ENCODE results near the gene MRPL34. TPM values are rescaled to one million over a fixed set of nuclear protein-coding genes. Genes with fewer than 3 reads are reported as not detected.
A peak's percentile ranks its signal among the peaks of the same experiment; 100 is the strongest.

MRPL34 gene
- polyA plus RNA-seq, 3 donors from 2014 or later, result 189 to 270 (median 197) TPM

GRCh38 chr19:17323964-17324332 is 18.3 kb downstream of the MRPL34 start:
- no peak overlapping the region for H3K4me3 Mint-ChIP-seq
- H3K27ac Mint-ChIP-seq, result no peak overlapping the region
- H3K4me1 Mint-ChIP-seq, result peaks cover 0 to 8% of the 10 kb centered on the region in 2 donors
- peaks cover 0 to 13% (median 4%) of the 10 kb centered on the region in 3 donors for H3K36me3 Mint-ChIP-seq
- no peak for DNase-seq
- peaks cover 2 to 7% (median 2%) of the 10 kb centered on the region in 3 donors for H3K27me3 Mint-ChIP-seq (ENCODE audit: low read depth in 3 of 3)
- H3K9me3 Mint-ChIP-seq, result no peaks in the 10 kb centered on the region

DNA sequence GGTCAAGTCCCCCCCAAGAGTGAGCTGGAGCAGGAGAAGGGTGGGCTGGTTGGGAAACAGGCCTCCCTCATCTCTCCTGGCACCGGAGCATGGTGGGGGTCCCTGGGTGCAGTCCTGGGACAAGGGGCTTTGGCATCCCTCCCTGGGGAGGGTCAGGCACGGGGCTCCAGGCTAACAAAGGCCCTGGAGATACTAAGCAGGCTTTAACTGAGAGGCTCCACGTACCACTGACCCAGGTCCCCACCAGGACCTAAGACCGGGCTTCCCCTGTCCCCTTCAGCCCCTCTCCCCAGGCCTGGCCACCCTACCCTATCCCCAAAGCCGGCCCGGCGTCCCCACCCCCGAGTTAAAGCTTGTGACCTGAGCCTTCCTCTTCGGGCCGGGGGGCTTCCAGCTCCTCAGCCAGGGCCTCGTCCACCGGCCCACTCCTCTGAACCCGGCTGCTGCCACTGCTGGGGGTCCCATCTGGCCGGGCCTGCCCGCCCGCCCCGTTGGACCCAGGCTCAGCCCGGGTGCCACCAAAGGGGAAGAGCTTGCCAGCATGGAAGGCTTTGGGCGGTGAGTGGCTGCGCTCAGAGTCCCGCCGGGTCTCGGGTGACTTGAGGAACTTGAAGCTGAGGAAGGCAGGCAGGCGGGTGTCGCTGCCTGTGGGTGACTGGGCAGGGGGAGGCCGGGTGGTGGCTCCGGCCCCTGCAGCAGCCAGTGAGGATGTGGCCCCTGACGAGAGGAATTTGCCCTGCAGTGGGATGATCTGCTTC is 18.9 kb downstream of the MRPL34 start:
- H3K36me3 Mint-ChIP-seq, result peaks cover 0 to 9% (median 4%) of the 10 kb centered on the region in 3 donors
- no peaks in the 10 kb centered on the region for H3K9me3 Mint-ChIP-seq
- no peak overlapping the region for H3K4me3 Mint-ChIP-seq
- DNase-seq, result no peak
- peaks cover 2 to 7% (median 2%) of the 10 kb centered on the region in 3 donors for H3K27me3 Mint-ChIP-seq (ENCODE audit: low read depth in 3 of 3)
- H3K27ac Mint-ChIP-seq, result no peak overlapping the region
- H3K4me1 Mint-ChIP-seq, result peaks cover 0 to 9% of the 10 kb centered on the region in 2 donors

DNA sequence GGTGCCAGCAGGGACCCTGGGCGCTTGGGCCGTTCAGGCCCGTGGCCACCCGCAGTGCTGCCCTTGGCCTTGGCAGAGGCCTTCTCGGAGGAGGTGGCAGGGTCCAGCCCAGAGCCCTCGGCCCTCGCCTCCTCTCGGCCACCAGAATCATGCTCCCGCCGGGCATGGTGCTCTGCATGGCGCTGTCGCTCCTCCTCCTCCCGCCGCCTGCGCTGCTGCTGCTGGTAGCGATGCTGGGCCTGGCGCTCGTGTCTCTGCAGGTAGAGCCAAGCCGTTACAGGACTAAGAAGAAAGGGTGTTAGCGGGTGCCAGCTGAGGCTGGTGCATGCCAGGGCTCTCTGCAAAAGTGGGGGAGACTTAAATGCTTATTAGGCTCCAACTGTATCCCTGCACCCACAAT is 19.5 kb downstream of the MRPL34 start:
- peaks cover 0 to 12% of the 10 kb centered on the region in 2 donors for H3K4me1 Mint-ChIP-seq
- H3K9me3 Mint-ChIP-seq, result no peaks in the 10 kb centered on the region
- no peak for DNase-seq
- H3K36me3 Mint-ChIP-seq, result peaks cover 0 to 6% (median 1%) of the 10 kb centered on the region in 3 donors
- H3K4me3 Mint-ChIP-seq, result no peak overlapping the region
- no peak overlapping the region for H3K27ac Mint-ChIP-seq
- peaks cover 2 to 5% (median 2%) of the 10 kb centered on the region in 3 donors for H3K27me3 Mint-ChIP-seq (ENCODE audit: low read depth in 3 of 3)

DNA sequence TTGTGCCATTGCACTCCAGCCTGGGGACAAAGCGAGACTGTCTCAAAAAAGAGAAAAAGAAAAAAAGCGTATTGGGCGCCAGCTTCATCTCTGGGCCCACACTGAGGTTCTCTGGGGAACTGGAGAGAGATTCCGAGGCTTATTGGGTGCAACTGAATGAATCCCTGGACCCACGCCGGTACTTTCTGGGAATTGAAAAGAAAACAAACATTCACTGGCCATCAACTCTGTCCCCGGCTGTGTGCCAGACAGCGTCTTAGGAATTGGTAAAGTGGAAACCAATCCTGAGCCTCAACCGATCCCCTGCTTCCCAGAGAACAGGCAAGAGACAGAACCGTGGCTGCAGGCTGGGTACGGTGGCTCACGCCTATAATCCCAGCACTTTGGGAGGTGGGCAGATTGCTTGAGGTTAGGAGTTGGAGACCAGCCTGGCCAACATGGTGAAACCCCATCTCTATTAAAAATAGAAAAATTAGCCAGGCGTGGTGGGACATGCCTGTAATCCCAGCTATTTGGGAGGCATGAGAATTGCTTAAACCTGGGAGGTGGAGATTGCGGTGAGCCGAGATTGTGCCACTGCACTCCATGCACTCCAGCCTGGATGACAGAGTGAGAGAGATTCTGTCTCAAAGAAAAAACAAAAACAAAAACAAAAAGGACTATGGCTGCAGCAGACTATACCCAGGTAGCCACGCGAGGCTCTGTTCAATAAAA is 20.4 kb downstream of the MRPL34 start:
- no peak overlapping the region for H3K27ac Mint-ChIP-seq
- H3K4me3 Mint-ChIP-seq, result no peak overlapping the region
- H3K9me3 Mint-ChIP-seq, result no peaks in the 10 kb centered on the region
- peaks cover 2 to 5% (median 2%) of the 10 kb centered on the region in 3 donors for H3K27me3 Mint-ChIP-seq (ENCODE audit: low read depth in 3 of 3)
- peaks cover 0 to 17% of the 10 kb centered on the region in 2 donors for H3K4me1 Mint-ChIP-seq
- H3K36me3 Mint-ChIP-seq, result peaks cover 0 to 4% (median 0%) of the 10 kb centered on the region in 3 donors
- DNase-seq, result no peak

DNA sequence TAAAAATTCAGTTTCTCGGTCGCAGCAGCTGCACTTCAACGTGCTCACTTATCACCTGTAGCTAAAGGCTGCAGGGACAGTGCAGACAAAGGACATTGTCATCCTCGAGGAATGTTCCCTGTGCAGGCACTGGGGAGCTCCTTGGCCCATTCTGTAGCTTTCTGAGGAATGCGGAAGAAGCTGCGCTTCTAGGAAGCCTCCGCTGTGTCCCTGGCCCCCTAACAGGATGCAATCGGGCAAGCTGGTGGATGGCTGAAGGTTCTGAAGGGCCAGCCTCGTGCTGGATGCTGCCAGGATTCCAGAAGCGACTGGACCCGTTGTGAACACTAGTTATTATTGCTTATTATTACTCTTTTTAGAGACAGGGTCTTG is 20.9 kb downstream of the MRPL34 start:
- Mint-ChIP-seq H3K36me3 (peaks cover 0 to 4% (median 0%) of the 10 kb centered on the region in 3 donors), H3K4me1 (peaks cover 0 to 17% of the 10 kb centered on the region in 2 donors), H3K27me3 (ENCODE audit: low read depth in 3 of 3) (peaks cover 2 to 7% (median 2%) of the 10 kb centered on the region in 3 donors), H3K27ac (no peak overlapping the region), H3K4me3 (peak overlapping the region in 2 of 5 donors; percentile 12 to 55), H3K9me3 (no peaks in the 10 kb centered on the region)
- no peak for DNase-seq

DNA sequence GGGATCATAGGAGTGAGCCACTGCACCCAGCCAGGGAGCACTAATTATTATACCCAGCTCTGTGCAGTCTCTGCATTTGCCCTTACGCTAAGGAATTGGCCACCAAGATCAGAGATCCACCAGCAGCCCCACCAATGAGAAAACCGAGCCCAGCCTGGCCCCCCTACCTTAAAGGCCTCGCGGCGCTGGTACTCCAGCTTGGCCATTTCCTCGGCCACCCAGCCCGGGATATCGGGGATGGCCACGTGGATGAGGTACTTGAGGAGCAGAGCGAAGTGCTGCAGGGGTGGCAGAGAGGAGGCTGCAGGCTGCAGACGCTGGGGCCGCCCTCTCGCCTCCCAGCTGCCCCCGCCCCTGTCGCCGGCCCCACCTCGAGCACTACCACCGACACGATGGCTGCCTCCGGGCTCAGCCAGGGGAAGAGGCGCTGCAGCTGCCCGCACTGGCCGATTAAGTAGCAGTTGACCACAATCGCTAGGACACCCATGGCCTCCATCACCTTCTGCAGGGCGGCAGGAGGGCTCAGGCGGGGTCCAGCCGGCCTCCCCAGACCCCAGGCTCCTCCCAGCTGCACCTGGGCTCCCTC is 21.5 kb downstream of the MRPL34 start:
- peaks cover 0 to 17% of the 10 kb centered on the region in 2 donors for H3K4me1 Mint-ChIP-seq
- H3K36me3 Mint-ChIP-seq, result peaks cover 0 to 4% (median 0%) of the 10 kb centered on the region in 3 donors
- no peaks in the 10 kb centered on the region for H3K9me3 Mint-ChIP-seq
- H3K27me3 Mint-ChIP-seq (ENCODE audit: low read depth in 3 of 3), result peaks cover 2 to 7% (median 2%) of the 10 kb centered on the region in 3 donors
- H3K4me3 Mint-ChIP-seq, result peak overlapping the region in 2 of 5 donors; percentile 12 to 55
- H3K27ac Mint-ChIP-seq, result no peak overlapping the region
- DNase-seq, result no peak

- Mint-ChIP-seq H3K9me3 (no peaks in the 10 kb centered on the region), H3K4me3 (peak overlapping the region; percentile 61 to 84 (median 77)), H3K4me1 (peaks cover 0 to 17% of the 10 kb centered on the region in 2 donors), H3K36me3 (peaks cover 0 to 3% (median 0%) of the 10 kb centered on the region in 3 donors), H3K27me3 (ENCODE audit: low read depth in 3 of 3) (peaks cover 0 to 4% (median 0%) of the 10 kb centered on the region in 3 donors), H3K27ac (peak overlapping the region in 4 of 6 donors; percentile 64 to 80 (median 70))
- DNase-seq, result peak; percentile 48 to 55 (median 52)
Observed at GRCh38 chr19:17327654-17328516, 22.2 kb downstream of the MRPL34 start.

GRCh38 chr19:17328517-17329365 is 23.1 kb downstream of the MRPL34 start:
- Mint-ChIP-seq H3K36me3 (peaks cover 0 to 3% (median 0%) of the 10 kb centered on the region in 3 donors), H3K27me3 (ENCODE audit: low read depth in 3 of 3) (peaks cover 0 to 4% (median under 1%) of the 10 kb centered on the region in 3 donors), H3K9me3 (no peaks in the 10 kb centered on the region), H3K4me3 (peak overlapping the region; percentile 25 to 77 (median 52)), H3K27ac (no peak overlapping the region), H3K4me1 (peaks cover 3 to 20% of the 10 kb centered on the region in 2 donors)
- peak; percentile 20 to 39 (median 27) for DNase-seq

DNA sequence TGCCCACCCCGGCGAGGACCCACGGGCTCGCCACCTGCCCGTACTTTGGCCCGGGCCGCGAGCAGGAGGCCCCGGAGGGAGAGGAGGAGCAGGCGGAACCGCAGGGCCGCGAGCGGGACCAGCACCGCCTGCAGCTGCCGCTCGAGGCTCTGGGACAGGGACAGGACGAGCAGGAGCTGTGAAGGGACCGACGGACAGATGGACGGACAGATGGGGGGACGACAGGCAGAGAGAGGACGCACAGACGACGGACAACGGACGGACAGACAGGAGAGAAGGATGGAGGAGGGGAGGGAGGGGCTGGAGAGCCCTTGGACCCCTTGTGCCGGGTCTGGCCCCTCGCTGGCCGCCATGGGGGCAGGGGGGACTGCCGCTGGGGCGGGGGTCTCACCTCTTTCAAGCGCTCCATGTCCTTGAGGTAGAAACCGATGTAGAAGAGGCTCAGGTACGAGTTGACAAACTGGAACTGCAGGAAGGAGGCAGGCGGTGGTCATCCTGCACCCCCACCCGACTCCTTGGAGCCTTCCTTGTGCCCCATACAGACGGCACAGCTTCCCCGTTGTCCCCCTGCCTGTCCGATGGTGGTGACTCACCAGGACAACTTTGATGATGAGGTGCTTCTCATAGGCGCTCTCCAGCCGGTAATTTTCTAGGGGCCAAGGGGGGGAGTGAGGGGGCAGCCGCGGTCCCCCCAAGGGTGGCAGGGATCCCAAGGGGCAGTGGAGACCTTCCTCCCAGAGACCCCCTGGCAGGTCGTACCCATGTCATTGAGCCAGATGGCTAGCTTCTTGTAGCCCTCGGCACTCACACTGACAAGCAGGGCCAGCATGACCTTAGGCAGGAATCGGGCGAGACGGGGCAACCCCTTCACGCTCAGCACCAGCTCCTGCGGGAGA is 23.9 kb downstream of the MRPL34 start:
- Mint-ChIP-seq H3K4me1 (peaks cover 9 to 23% of the 10 kb centered on the region in 2 donors), H3K9me3 (no peaks in the 10 kb centered on the region), H3K4me3 (peak overlapping the region in 4 of 5 donors; percentile 25 to 64 (median 40)), H3K27me3 (ENCODE audit: low read depth in 3 of 3) (peaks cover 0 to 7% (median 4%) of the 10 kb centered on the region in 3 donors), H3K27ac (peak overlapping the region in 1 of 6 donors; percentile 39), H3K36me3 (peaks cover 0 to 3% (median 0%) of the 10 kb centered on the region in 3 donors)
- no peak for DNase-seq

DNA sequence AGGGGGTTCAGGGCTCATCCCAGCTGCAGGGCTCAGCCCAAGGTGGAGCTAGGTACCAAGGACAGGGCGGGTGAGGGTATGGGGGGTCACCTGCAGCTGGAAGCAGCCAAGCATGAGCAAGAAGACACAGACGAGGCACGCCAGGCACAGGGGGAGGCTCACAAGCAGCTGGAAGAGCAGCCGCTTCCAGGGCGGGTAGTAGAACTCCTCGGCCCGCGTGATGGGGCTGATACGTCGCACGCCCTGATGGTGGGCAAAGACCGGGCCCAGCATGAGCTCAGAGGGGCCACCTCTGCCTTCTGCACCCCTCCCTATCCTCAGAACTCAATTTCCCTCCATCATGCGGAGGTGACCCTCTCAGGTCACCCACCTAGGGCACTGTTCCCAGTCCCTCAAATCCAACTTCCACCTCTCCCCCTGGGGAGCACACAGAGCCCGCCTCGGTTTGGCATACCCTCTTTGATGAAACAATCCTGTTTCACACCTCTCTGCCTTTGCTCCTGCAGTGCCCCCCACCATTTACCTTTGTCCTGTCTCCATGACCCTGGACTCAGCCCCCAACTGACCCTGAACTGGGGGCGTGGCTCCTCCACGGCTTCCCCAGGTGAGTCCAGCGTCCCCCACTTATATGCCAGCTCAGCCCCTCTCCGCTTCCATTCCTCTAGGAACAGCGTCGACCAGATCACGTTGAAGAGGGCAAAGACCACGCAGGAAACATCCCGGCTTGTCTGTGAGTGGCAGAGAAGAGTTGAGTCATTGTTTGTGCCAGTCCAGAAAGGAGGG is 24.8 kb downstream of the MRPL34 start:
- Mint-ChIP-seq H3K27me3 (ENCODE audit: low read depth in 3 of 3) (peaks cover 0 to 9% (median 9%) of the 10 kb centered on the region in 3 donors), H3K4me1 (peaks cover 17 to 31% of the 10 kb centered on the region in 2 donors), H3K27ac (no peak overlapping the region), H3K9me3 (no peaks in the 10 kb centered on the region), H3K36me3 (peaks cover 0 to 3% (median 0%) of the 10 kb centered on the region in 3 donors), H3K4me3 (peak overlapping the region; percentile 35 to 67 (median 52))
- no peak for DNase-seq

DNA sequence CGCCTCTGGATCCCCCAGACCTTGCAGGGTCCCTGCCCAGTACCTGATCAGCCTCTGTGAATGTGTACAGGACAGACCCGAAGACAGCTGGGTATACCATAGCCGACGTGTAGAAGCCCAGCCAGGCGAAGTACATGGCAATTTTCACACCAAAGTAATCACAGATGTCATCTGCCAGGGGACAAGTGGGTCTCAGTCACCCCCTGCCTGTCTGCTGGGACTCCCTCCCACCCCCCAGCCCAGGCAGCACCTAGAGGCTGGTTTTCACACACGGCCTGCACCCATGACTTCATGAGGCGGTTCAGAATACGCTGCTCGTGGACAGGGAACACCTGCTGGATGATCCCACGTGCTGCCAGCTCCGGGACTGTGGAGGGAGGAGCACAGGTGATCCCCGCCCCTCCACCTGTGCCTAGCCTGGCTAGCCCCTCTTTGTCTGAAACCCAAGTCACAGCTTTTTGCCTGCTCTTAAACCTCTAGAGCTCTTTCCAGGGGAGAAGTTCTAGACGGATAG is 25.4 kb downstream of the MRPL34 start:
- Mint-ChIP-seq H3K9me3 (no peaks in the 10 kb centered on the region), H3K27ac (no peak overlapping the region), H3K4me3 (no peak overlapping the region)

More for the DNA sequence above, 25.4 kb downstream of the MRPL34 start:
- DNase-seq, result no peak
- Mint-ChIP-seq H3K27me3 (ENCODE audit: low read depth in 3 of 3) (peaks cover 0 to 9% (median 7%) of the 10 kb centered on the region in 3 donors), H3K36me3 (peaks cover 0 to 3% (median 0%) of the 10 kb centered on the region in 3 donors), H3K4me1 (peaks cover 18 to 31% of the 10 kb centered on the region in 2 donors)

Data from immature natural killer cell (primary cell).